HepG2 (cell line): ENCODE data around the gene FAM221B. TPM values are rescaled to one million over a fixed set of nuclear protein-coding genes. Genes with fewer than 3 reads are reported as not detected.

Experiments
- ARID4A ChIP-seq: sonication (generic); formaldehyde crosslinking; IDR thresholded peaks from 2 replicates; pipeline ENCODE4 v1.5.0; 2020; ENCODE audit warnings: mild to moderate bottlenecking, missing genetic modification reagents, borderline replicate concordance
- MIXL1 ChIP-seq: IDR thresholded peaks from 2 replicates; pipeline ENCODE4 v1.6.1; 2016
- STAT5B ChIP-seq: sonication (generic); formaldehyde crosslinking; IDR thresholded peaks from 2 replicates; pipeline ENCODE4 v1.4.0; 2020; ENCODE audit warnings: missing genetic modification reagents
- TFDP1 ChIP-seq: IDR thresholded peaks from 2 replicates; pipeline ENCODE4 v1.6.1; 2016; ENCODE audit warnings: missing compliant biosample characterization, missing genetic modification reagents, borderline replicate concordance
- XRCC5 ChIP-seq: fragments of 200-400 bp; formaldehyde crosslinking; optimal IDR thresholded peaks from 2 replicates; pipeline ENCODE3; 2017; ENCODE audit warnings: mild to moderate bottlenecking, low read length
- ZBTB40 ChIP-seq, 2 experiments: fragments of 450-650 bp in 1 of 2; sonication (generic) in 1 of 2; formaldehyde crosslinking in 1 of 2; IDR thresholded peaks; 2 replicates each; pipeline versions ENCODE4 v1.6.1 to v1.8.0; 2016 to 2022; ENCODE audit warnings: antibody characterized with exemption in 1 of 2, mild to moderate bottlenecking in 1 of 2, missing genetic modification reagents in 1 of 2
- ZGPAT ChIP-seq: IDR thresholded peaks from 2 replicates; pipeline ENCODE4 v1.6.1; 2016; ENCODE audit warnings: mild to moderate bottlenecking
- ZNF629 ChIP-seq: sonication (generic); formaldehyde crosslinking; conservative IDR thresholded peaks from 2 replicates; pipeline ENCODE4 v1.5.0; 2020; ENCODE audit warnings: missing genetic modification reagents
- ZNF784 ChIP-seq: sonication (generic); formaldehyde crosslinking; IDR thresholded peaks from 2 replicates; pipeline ENCODE4 v1.5.1; 2020; ENCODE audit warnings: missing genetic modification reagents, mild to moderate bottlenecking, borderline replicate concordance
- polyA plus RNA-seq, 8 experiments: library from polyadenylated mRNA; depleted of rRNA in 3 of 8; stranded (reverse) in 7 of 8; unstranded in 1 of 8; fragments of >200 nt; fragmentation: Illumina TruSeq in 4 of 8; extraction: Trizol in 4 of 8; gene quantifications; 2 replicates each; pipeline versions ENCODE4 v1.2.1 to v1.2.3, GENCODE V29; 2011 to 2016; ENCODE audit warnings: low read depth in 4 of 8, missing spikeins in 1 of 8, mixed read lengths in 1 of 8; ENCODE audit not compliant: insufficient read depth in 1 of 8
- total RNA-seq, 5 experiments: library from RNA; depleted of rRNA; stranded (reverse); fragments of >200 nt; fragmentation: Illumina TruSeq; extraction: Trizol; gene quantifications; 2 replicates each; pipeline ENCODE4 v1.2.3, GENCODE V29; 2016; ENCODE audit warnings: low read depth in 1 of 5

FAM221B gene
- total and polyA plus RNA-seq, 2 of the 13 experiments (the other 11 are each of a cell fraction or from before 2014, with no cell fraction given) = not detected

- no peak for TF ChIP-seq ZBTB40 (IDR thresholded peaks at IDR 0.05)
- TF ChIP-seq ZBTB40 (CRISPR knock-in tag; IDR thresholded peaks at IDR 0.05) = peak; percentile 45; the same call in 1 of the 2 replicates
- TF ChIP-seq ZNF784 (CRISPR knock-in tag) = peak; percentile 30; the same call in 1 of the 2 replicates
- TF ChIP-seq ARID4A = 0 out of 2 replicates have a peak, but pooled peaks have one; percentile 30
- no peak for TF ChIP-seq STAT5B (CRISPR knock-in tag)
- peak; percentile 27 for TF ChIP-seq XRCC5
- peak; percentile 36; the same call in 1 of the 2 replicates for TF ChIP-seq MIXL1
- peak; percentile 66; the same call in 1 of the 2 replicates for TF ChIP-seq TFDP1 (CRISPR knock-in tag)
- no peak for TF ChIP-seq ZNF629 (CRISPR knock-in tag)
- peak; percentile 70; the same call in 1 of the 2 replicates for TF ChIP-seq ZGPAT (CRISPR knock-in tag)
These were observed 14.3 kb downstream of the FAM221B start (continued) for GRCh38 chr9:35814106-35814840.
